Choroid plexus epithelial cell (primary cell): Measurements from ENCODE around the gene INPP5A.

Experiments
- DNase-seq: peaks from one replicate; pipeline ENCODE4 v3.0.0-alpha.2; 2010; ENCODE audit warnings: low read depth
- H3K4me3 ChIP-seq: 2 replicates; pipeline ENCODE4 v1.5.1; 2011; ENCODE audit warnings: low read depth, mild to moderate bottlenecking, control low read depth, low read length, moderate library complexity
- CTCF ChIP-seq: conservative IDR thresholded peaks from 2 replicates; pipeline ENCODE4 v1.5.1; 2011; ENCODE audit warnings: low read depth, mild to moderate bottlenecking, control low read depth, inconsistent platforms, low read length, moderate library complexity

INPP5A gene

GRCh38 chr10:132578287-132578951, 40.8 kb downstream of the INPP5A start:
- TF ChIP-seq CTCF = no peak
- no peak for DNase-seq
- no peak overlapping the region for H3K4me3 ChIP-seq

- no peak overlapping the region for H3K4me3 ChIP-seq
- TF ChIP-seq CTCF = no peak
- DNase-seq = no peak
Observed at GRCh38 chr10:132579027-132579859, 41.7 kb downstream of the INPP5A start.

- TF ChIP-seq CTCF = no peak
- DNase-seq = no peak
- no peak overlapping the region for H3K4me3 ChIP-seq
Observed at GRCh38 chr10:132580143-132580542, 42.6 kb downstream of the INPP5A start.

DNA sequence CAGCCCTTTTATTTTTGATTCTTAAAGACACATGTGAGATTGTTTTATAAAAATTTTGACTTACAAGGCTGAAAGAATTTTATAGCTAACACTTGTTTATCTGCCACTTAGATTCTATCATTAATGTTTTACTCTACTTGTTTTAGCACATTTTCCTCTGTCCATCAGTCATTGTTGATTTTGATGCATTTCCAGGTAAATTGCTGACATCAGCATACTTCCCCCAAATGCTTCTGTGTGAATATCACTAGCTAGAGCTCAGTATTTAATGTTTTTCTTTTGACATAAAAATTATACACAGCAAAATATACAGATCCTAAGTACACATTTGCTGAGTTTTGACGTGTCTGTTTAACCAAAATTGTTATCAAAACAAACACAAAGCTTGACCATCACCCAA, 43.0 kb downstream of the INPP5A start:
- H3K4me3 ChIP-seq = no peak overlapping the region
- no peak for DNase-seq
- no peak for TF ChIP-seq CTCF

DNA sequence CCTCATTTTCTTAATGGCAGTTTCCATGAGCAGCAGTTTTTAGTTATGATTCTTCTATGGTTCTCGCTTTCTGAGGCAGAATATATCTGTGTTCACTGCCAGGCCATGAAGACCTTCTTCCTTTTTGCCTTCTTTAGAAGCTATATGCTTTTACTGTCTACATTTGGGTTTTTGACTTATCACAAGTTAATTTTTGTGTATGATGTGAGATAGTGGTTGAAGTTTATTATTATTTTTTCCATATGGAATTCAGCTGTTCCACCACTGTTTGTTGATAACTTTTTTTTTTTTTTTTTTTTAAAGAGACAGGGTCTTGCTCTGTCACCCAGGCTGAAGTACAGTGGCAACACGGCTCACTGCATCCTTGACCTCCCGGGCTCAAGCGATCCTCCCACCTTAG, 44.5 kb downstream of the INPP5A start:
- no peak overlapping the region for H3K4me3 ChIP-seq
- TF ChIP-seq CTCF = no peak
- DNase-seq = no peak

DNA sequence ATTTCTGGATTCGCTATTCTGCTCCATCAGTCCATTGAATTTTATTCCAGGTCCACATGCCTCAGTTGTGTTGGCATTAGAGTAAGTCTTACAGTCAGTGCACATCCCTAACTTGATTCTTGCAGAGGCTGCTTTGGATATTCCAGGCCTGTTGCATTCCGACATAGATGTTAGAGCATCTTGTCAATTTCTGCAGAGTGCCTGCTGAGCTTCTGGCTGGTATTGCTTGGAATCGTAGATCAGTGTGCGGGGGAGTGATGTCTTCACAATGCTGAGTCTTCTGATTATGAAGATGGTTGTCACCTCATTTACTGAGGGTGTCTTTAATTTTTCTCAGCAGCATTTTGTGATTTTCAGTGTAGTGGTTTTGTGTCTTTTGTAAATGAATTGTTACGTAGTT, 45.2 kb downstream of the INPP5A start:
- DNase-seq = no peak
- TF ChIP-seq CTCF = no peak
- H3K4me3 ChIP-seq = no peak overlapping the region
